GM23248 (cell line): ENCODE measurements around the gene CDH16. TPM values are rescaled to one million over a fixed set of nuclear protein-coding genes. Genes with fewer than 3 reads are reported as not detected.

Source experiments
- DNase-seq: peaks from one replicate; pipeline ENCODE4 v3.0.0-alpha.2; 2015
- H2AFZ ChIP-seq: fragments of 200-600 bp; sonication (generic); 2 replicates; pipeline ENCODE4 v1.6.1; 2016; ENCODE audit warnings: antibody characterized with exemption
- H3F3A ChIP-seq: fragments of 200-600 bp; sonication (generic); 2 replicates; pipeline ENCODE4 v1.6.1; 2016; ENCODE audit warnings: mild to moderate bottlenecking, antibody characterized with exemption, mixed run types; ENCODE audit not compliant: insufficient read depth
- H3K27ac ChIP-seq: fragments of 200-600 bp; sonication (generic); 2 replicates; pipeline ENCODE4 v1.5.1; 2016; ENCODE audit warnings: mild to moderate bottlenecking
- H3K27me3 ChIP-seq: fragments of 200-600 bp; sonication (generic); replicated peaks from 2 replicates; pipeline ENCODE4 v1.6.1; 2016; ENCODE audit warnings: mild to moderate bottlenecking; ENCODE audit not compliant: insufficient read depth
- H3K36me3 ChIP-seq: fragments of 200-600 bp; sonication (generic); 2 replicates; pipeline ENCODE4 v1.6.1; 2016; ENCODE audit warnings: low read depth, mild to moderate bottlenecking
- H3K4me1 ChIP-seq: fragments of 200-600 bp; sonication (generic); 2 replicates; pipeline ENCODE4 v1.6.1; 2016; ENCODE audit warnings: mild to moderate bottlenecking; ENCODE audit not compliant: insufficient read depth
- H3K4me2 ChIP-seq: fragments of 200-600 bp; sonication (generic); one replicate; pipeline ENCODE4 v1.6.1; 2016; ENCODE audit warnings: mild to moderate bottlenecking; ENCODE audit not compliant: unreplicated experiment
- H3K4me3 ChIP-seq: fragments of 200-600 bp; sonication (generic); 2 replicates; pipeline ENCODE4 v1.5.1; 2016; ENCODE audit warnings: mild to moderate bottlenecking
- H3K79me2 ChIP-seq: fragments of 200-600 bp; sonication (generic); 2 replicates; pipeline ENCODE4 v1.6.1; 2016; ENCODE audit warnings: mild to moderate bottlenecking; ENCODE audit not compliant: insufficient read depth
- H3K9ac ChIP-seq: fragments of 200-600 bp; sonication (generic); 2 replicates; pipeline ENCODE4 v1.6.1; 2016; ENCODE audit warnings: mild to moderate bottlenecking
- H3K9me2 ChIP-seq: fragments of 200-600 bp; sonication (generic); 2 replicates; pipeline ENCODE4 v1.6.1; 2016; ENCODE audit warnings: mixed run types, mild to moderate bottlenecking, moderate library complexity; ENCODE audit not compliant: insufficient read depth
- H3K9me3 ChIP-seq: fragments of 200-600 bp; sonication (generic); one replicate; pipeline ENCODE4 v1.6.1; 2017; ENCODE audit warnings: low read depth
- H4K20me1 ChIP-seq: fragments of 200-600 bp; sonication (generic); 2 replicates; pipeline ENCODE4 v1.6.0; 2016; ENCODE audit not compliant: insufficient read depth
- EZH2 ChIP-seq: fragments of 200-600 bp; sonication (generic); IDR thresholded peaks from 2 replicates; pipeline ENCODE4 v1.6.1; 2018; ENCODE audit warnings: antibody characterized with exemption, mild to moderate bottlenecking; ENCODE audit not compliant: insufficient read depth, poor library complexity, severe bottlenecking
- EZH2phosphoT487 ChIP-seq: fragments of 200-600 bp; sonication (generic); IDR thresholded peaks from 2 replicates; pipeline ENCODE4 v1.6.1; 2018; ENCODE audit warnings: antibody characterized with exemption, moderate library complexity, mild to moderate bottlenecking, low read depth; ENCODE audit not compliant: insufficient read depth
- WGBS, 2 experiments: methylation state at CpG; one replicate each; pipeline ENCODE4 v1.1.6; 2015 to 2017; ENCODE audit warnings: low lambda C conversion rate in 2 of 2, low coverage in 1 of 2; ENCODE audit errors: missing lambda C conversion rate in 2 of 2; 5-methylcytosine and 5-hydroxymethylcytosine counted together
- in situ Hi-C: fragments of 300-500 bp; cut with MboI; formaldehyde crosslinking; loops from 2 replicates; pipeline ENCODE4 v1.15.0; 2020
- polyA plus RNA-seq: library from polyadenylated mRNA; unstranded; fragments of >200 nt; fragmentation: Nextera tagmentation; extraction: Ambion mirVana; gene quantifications from 2 replicates; pipeline ENCODE4 v1.2.1, GENCODE V29; 2016
- total RNA-seq: library from RNA; depleted of rRNA; stranded (reverse); fragments of >200 nt; shearing (Covaris generic); gene quantifications from 2 replicates; pipeline ENCODE4 v1.2.3, GENCODE V29; 2014

The CDH16 gene
- total and polyA plus RNA-seq, 2 experiments from 2014 or later, result not detected

DNA sequence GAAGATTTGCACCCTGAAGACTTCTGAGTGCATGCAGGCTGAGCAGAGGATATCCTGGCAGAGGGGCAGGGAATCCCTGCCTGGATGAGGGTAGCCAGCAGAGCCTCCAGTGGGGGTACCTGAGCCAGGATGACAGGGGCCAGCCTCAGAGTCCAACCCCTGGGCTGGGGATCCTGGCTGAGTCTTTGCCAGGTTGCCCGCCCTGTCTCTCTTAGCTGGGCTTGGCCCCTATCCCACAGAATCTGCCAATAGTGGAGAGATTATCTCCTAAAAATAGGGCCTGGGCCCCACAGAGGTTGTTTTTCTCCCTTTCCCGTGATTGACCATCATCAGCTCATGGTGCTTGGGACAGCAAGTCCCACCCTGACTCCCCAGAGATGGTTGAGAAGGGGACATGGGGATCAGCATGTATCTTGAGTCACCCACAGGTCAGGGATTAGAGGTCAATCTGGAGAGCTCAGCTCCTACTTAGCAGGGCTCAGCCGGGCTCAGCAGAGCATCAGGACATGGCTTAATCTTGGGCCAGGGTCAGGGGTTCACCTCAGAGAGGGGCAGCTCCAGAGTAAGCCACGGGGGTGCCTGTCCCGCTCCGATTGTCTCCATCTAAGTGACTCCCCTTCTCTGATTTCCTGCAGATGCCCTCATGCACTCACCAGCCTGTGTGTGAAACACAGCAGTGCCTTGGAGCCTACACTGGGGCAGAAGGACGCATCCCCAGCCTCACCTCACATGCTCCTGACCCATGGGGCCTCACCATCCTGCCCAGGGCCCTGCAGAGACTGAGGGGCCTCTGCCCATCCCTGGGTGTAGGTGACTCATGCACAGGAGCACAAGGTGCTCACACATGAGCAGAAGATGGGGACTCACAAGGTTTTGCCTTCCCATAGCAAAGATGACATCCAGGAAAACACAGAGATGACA, 11.5 kb downstream of the CDH16 start:
- in situ Hi-C loops, result no loop called here
- 56 to 71% methylated on average over 7 of the region's 7 CpGs for WGBS, 2 experiments

DNA sequence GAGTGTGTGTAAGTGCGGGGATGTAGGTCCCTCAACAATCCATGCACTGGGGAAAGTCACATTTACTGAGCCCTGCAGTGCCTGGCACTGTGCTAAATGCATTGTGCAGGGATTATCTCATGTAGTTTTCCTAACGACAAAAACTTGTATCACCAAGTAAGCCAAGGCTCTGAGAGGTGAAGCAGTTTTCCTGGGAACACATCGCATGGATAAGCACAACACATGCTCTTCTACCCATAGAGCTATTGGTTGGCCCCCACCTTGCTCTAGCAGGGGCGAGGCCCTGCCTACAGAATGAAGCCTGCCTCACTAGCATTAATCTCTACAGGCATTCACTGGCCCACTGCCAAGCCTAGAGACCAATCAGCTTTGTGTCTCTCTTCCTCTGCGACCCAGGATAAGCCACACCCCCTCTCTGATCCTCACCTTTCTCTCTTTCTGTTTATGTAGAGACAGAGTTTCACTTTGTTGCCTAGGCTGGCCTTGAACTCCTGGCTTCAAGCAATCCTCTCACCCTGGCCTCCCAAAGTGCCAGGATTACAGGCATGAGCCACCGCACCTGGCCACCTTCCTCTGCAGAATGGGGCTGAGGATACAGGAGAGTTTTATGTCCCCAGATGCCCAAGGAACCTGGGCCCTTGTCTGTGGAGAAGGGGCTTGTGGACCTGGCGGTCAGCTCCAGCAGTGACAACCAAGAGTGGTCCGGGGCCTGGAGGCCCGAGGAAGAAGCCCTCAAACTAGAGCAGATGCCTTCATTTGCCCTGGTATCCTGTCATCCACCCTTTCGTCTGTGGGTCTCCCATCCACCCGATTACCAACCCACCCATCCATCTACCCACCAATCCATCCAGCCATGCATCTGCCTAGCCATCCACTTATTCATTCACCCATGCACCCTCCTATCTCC, 12.8 kb downstream of the CDH16 start:
- Histone ChIP-seq H3K4me3 (no peak overlapping the region), H3K9me2 (no peaks in the 10 kb centered on the region), H3K4me2 (no peak overlapping the region), H3K9ac (no peak overlapping the region), H2AFZ (no peak overlapping the region), H3K9me3 (no peaks in the 10 kb centered on the region), H3K27ac (no peak overlapping the region), H3K4me1 (no peaks in the 10 kb centered on the region), H3F3A (no peaks in the 10 kb centered on the region), H3K27me3 (no peaks in the 10 kb centered on the region), H3K36me3 (no peaks in the 10 kb centered on the region), H3K79me2 (no peaks in the 10 kb centered on the region), H4K20me1 (no peaks in the 10 kb centered on the region)
- DNase-seq, result no peak
- TF ChIP-seq EZH2, result no peak
- TF ChIP-seq EZH2phosphoT487, result no peak
- 77 to 79% methylated on average over 11 of the region's 11 CpGs for WGBS, 2 experiments
- in situ Hi-C loops, result no loop called here

More for the DNA sequence above, 11.5 kb downstream of the CDH16 start:
- H4K20me1 ChIP-seq, result no peaks in the 10 kb centered on the region
- no peaks in the 10 kb centered on the region for H3K27me3 ChIP-seq
- H3K79me2 ChIP-seq, result no peaks in the 10 kb centered on the region
- H3K4me2 ChIP-seq, result no peak overlapping the region
- no peaks in the 10 kb centered on the region for H3K36me3 ChIP-seq
- H3K4me3 ChIP-seq, result no peak overlapping the region
- H3K9me2 ChIP-seq, result no peaks in the 10 kb centered on the region
- H3K27ac ChIP-seq, result no peak overlapping the region
- no peaks in the 10 kb centered on the region for H3K4me1 ChIP-seq
- H3K9me3 ChIP-seq, result no peaks in the 10 kb centered on the region
- H2AFZ ChIP-seq, result no peak overlapping the region
- no peak for DNase-seq
- TF ChIP-seq EZH2 (no peak), EZH2phosphoT487 (no peak)
- H3K9ac ChIP-seq, result no peak overlapping the region
- no peaks in the 10 kb centered on the region for H3F3A ChIP-seq

- Histone ChIP-seq H4K20me1 (no peaks in the 10 kb centered on the region), H3K9me2 (no peaks in the 10 kb centered on the region), H3K4me1 (peaks cover 4% of the 10 kb centered on the region), H3F3A (no peaks in the 10 kb centered on the region), H3K27me3 (no peaks in the 10 kb centered on the region), H3K27ac (no peak overlapping the region), H3K4me2 (no peak overlapping the region), H3K9me3 (no peaks in the 10 kb centered on the region), H2AFZ (no peak overlapping the region), H3K9ac (no peak overlapping the region), H3K36me3 (no peaks in the 10 kb centered on the region), H3K79me2 (no peaks in the 10 kb centered on the region), H3K4me3 (no peak overlapping the region)
- no peak for TF ChIP-seq EZH2phosphoT487
- TF ChIP-seq EZH2, result no peak
- DNase-seq, result no peak
- 73 to 79% methylated on average over 16 of the region's 16 CpGs for WGBS, 2 experiments
- in situ Hi-C loops, result no loop called here
These were observed 13.6 kb downstream of the CDH16 start for GRCh38 chr16:66904846-66905632.

GRCh38 chr16:66904428-66904845, 14.2 kb downstream of the CDH16 start:
- 92 to 93% methylated on average over 11 to 13 of the region's 13 CpGs for WGBS, 2 experiments
- H3K27ac ChIP-seq, result no peak overlapping the region
- in situ Hi-C loops, result no loop called here
- no peaks in the 10 kb centered on the region for H3K27me3 ChIP-seq
- H4K20me1 ChIP-seq, result no peaks in the 10 kb centered on the region
- no peaks in the 10 kb centered on the region for H3K79me2 ChIP-seq
- H3K9me3 ChIP-seq, result no peaks in the 10 kb centered on the region
- H3K9ac ChIP-seq, result no peak overlapping the region
- H3K36me3 ChIP-seq, result no peaks in the 10 kb centered on the region
- peaks cover 9% of the 10 kb centered on the region for H3K4me1 ChIP-seq
- DNase-seq, result no peak
- no peak overlapping the region for H2AFZ ChIP-seq
- TF ChIP-seq EZH2, result no peak
- no peak for TF ChIP-seq EZH2phosphoT487
- H3K4me2 ChIP-seq, result no peak overlapping the region
- H3K9me2 ChIP-seq, result no peaks in the 10 kb centered on the region
- no peaks in the 10 kb centered on the region for H3F3A ChIP-seq
- no peak overlapping the region for H3K4me3 ChIP-seq
